ENCODE data around the gene PRKCQ.

PRKCQ gene

DNA sequence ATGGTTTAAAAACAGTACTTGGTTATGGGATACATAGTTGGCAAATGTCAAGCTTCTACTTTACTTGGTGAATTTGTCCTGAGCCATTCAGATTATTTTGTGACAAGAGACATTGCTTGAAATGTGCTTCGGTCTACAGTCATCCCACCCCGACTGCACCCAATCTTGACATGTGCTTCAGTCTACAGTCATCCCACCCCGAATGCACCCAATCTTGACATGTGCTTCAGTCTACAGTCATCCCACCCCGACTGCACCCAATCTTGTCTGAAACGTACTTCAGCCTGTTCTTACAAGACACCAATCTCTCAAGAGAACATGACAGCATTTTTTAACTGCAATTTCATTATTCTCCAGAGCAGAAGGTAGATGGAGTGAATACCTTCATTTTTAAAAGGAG is 47.8 kb downstream of the PRKCQ start:
- no peaks in the 10 kb centered on the region for H3K4me1 ChIP-seq (ENCODE audit: control insufficient read depth in 2 of 2, insufficient read depth in 2 of 2, low read length in 2 of 2)
- H3K27me3 ChIP-seq (ENCODE audit: control insufficient read depth in 2 of 2, insufficient read depth in 2 of 2, low read length in 2 of 2) = no peaks in the 10 kb centered on the region
- H3K4me3 ChIP-seq (ENCODE audit: low read length in 2 of 2) = no peak overlapping the region
- no peaks in the 10 kb centered on the region for H3K9me3 ChIP-seq (ENCODE audit: control insufficient read depth in 2 of 2, low read length in 2 of 2)
- H3K36me3 ChIP-seq (ENCODE audit: control insufficient read depth in 2 of 2, insufficient read depth in 2 of 2, low read length in 2 of 2) = no peaks in the 10 kb centered on the region
- H3K27ac ChIP-seq (ENCODE audit: low read depth in 2 of 2, low read length in 2 of 2) = no peak overlapping the region
- H3K9ac ChIP-seq (ENCODE audit: low read depth in 1 of 2, low read length in 2 of 2) = no peak overlapping the region

DNA sequence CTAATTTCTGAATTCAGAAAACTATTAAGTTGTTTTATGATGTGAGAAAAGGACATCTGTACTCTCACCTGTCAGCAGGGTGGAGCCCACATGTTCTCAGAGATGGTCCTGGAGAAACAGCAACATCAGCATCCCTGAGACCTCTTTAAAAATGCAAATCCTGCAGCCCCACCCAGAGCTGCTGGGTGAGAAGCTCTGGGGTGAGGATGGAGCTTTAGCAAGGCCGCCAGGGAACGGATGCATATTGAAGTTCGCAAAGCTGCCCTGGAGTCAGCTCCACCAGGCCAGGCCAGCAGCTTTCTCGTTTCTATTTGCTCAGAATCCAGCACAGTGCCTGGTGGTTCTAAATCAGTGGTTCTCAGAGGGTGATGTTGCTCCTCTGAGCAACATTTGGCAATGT is 49.1 kb downstream of the PRKCQ start:
- H3K4me3 ChIP-seq (ENCODE audit: low read length in 2 of 2) = no peak overlapping the region

DNA sequence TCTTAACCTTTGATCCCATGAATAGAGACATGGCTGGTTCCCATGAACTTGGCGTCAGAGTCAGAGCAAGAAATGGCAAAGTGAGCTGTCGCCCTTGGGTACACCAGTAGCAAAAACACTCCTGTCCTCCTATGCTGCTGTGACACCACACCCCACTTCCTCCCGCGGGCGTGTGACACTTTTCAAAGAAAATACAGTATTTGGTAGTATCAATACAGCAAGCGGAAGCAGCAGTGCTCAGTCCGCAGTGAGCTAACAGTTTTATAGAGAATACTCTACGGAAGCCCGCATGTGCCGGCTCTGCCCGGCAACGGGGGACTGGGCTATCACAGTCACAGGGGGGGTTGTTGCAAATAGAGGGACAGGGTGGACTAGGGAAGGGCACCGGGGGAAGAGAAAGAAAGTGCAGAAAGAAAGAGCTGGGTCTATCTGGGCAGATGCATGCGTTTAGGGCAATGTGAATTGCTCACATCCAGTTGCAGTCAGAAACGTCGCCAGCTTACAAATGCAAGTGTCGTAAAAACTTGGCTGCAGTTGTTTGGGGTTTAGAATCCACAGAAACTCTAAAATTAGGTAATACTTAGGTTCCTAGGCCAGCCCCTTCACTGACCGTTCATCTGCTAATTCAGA is 49.8 kb downstream of the PRKCQ start:
- Histone ChIP-seq H3K27me3 (ENCODE audit: control insufficient read depth in 2 of 2, insufficient read depth in 2 of 2, low read length in 2 of 2) (no peaks in the 10 kb centered on the region), H3K4me3 (ENCODE audit: low read length in 2 of 2) (no peak overlapping the region), H3K27ac (ENCODE audit: low read depth in 2 of 2, low read length in 2 of 2) (peak overlapping the region in 1 of 2 donors; percentile 38), H3K36me3 (ENCODE audit: control insufficient read depth in 2 of 2, insufficient read depth in 2 of 2, low read length in 2 of 2) (no peaks in the 10 kb centered on the region), H3K9me3 (ENCODE audit: control insufficient read depth in 2 of 2, low read length in 2 of 2) (no peaks in the 10 kb centered on the region), H3K4me1 (ENCODE audit: control insufficient read depth in 2 of 2, insufficient read depth in 2 of 2, low read length in 2 of 2) (no peaks in the 10 kb centered on the region), H3K9ac (ENCODE audit: low read depth in 1 of 2, low read length in 2 of 2) (no peak overlapping the region)

More for the DNA sequence above, 49.1 kb downstream of the PRKCQ start:
- Histone ChIP-seq H3K9me3 (ENCODE audit: control insufficient read depth in 2 of 2, low read length in 2 of 2) (no peaks in the 10 kb centered on the region), H3K27me3 (ENCODE audit: control insufficient read depth in 2 of 2, insufficient read depth in 2 of 2, low read length in 2 of 2) (no peaks in the 10 kb centered on the region), H3K4me1 (ENCODE audit: control insufficient read depth in 2 of 2, insufficient read depth in 2 of 2, low read length in 2 of 2) (no peaks in the 10 kb centered on the region), H3K36me3 (ENCODE audit: control insufficient read depth in 2 of 2, insufficient read depth in 2 of 2, low read length in 2 of 2) (no peaks in the 10 kb centered on the region), H3K9ac (ENCODE audit: low read depth in 1 of 2, low read length in 2 of 2) (no peak overlapping the region), H3K27ac (ENCODE audit: low read depth in 2 of 2, low read length in 2 of 2) (peak overlapping the region in 1 of 2 donors; percentile 9)

DNA sequence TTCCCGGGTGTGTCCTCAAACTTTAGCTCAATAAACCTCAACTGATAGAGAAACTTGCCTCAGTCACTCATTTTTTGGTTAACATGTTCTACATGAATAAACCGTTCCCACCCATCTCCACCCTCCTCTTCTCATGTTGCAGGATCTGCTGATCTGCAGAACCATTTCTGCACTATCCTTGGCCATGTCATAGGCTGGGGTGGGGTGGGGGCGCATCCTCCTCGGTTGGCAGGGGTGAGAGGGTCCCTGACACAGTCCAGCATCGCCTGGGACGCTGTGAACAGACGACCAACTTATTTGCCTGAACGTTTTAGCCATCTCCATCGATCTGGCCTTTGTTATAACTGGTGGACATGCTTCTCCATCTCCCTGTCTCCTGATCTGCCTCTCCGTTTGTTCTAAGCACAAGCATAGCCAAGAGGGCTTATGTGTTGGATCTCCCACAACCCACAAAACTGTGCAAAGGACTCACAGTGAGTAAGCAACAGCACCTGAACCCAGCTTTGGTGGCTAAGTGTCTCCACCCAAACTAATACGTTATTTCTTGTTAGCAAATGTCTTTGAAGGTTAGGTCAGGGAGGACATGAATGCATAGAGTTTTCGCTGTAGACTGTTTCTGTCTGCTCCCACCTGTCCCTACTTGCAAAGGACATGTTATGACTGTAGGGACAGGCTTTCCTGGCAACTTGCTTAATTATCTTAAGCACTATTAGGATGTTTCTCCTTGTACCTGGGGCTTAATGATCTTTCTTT is 51.7 kb downstream of the PRKCQ start:
- Histone ChIP-seq H3K27ac (ENCODE audit: low read depth in 2 of 2, low read length in 2 of 2) (no peak overlapping the region), H3K27me3 (ENCODE audit: control insufficient read depth in 2 of 2, insufficient read depth in 2 of 2, low read length in 2 of 2) (no peaks in the 10 kb centered on the region)

DNA sequence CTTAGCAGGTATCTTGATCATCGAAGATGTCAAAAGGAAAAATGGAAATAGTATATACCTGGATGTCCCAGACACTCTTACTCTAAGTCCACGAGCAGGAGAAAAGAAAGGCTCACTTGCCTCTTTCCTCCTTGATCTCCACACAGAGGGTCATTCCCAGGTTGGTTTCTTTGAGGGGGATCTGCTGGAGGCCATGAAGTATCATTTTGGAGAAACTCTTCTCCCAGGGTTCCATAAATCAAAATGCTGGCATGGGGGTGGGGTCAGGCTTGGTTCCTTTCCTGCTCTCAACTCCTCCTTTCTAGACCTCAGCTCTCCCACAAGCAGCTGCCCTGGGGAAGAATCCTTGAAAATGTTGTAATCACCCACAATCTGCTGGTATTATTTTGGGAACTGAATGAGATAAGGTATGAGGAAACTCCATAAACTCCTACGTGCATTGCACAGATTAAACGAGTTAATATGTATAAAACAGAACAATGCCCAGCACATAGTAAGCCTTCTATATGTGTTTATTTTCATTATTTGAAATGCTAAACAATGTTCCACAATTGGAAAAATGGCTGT is 54.4 kb downstream of the PRKCQ start:
- no peak overlapping the region for H3K9ac ChIP-seq (ENCODE audit: low read depth in 1 of 2, low read length in 2 of 2)
- no peak overlapping the region for H3K27ac ChIP-seq (ENCODE audit: low read depth in 2 of 2, low read length in 2 of 2)
- no peak overlapping the region for H3K4me3 ChIP-seq (ENCODE audit: low read length in 2 of 2)
- H3K4me1 ChIP-seq (ENCODE audit: control insufficient read depth in 2 of 2, insufficient read depth in 2 of 2, low read length in 2 of 2) = no peaks in the 10 kb centered on the region
- no peaks in the 10 kb centered on the region for H3K9me3 ChIP-seq (ENCODE audit: control insufficient read depth in 2 of 2, low read length in 2 of 2)
- no peaks in the 10 kb centered on the region for H3K27me3 ChIP-seq (ENCODE audit: control insufficient read depth in 2 of 2, insufficient read depth in 2 of 2, low read length in 2 of 2)
- no peaks in the 10 kb centered on the region for H3K36me3 ChIP-seq (ENCODE audit: control insufficient read depth in 2 of 2, insufficient read depth in 2 of 2, low read length in 2 of 2)

More for the DNA sequence above, 51.7 kb downstream of the PRKCQ start:
- Histone ChIP-seq H3K4me3 (ENCODE audit: low read length in 2 of 2) (no peak overlapping the region), H3K9ac (ENCODE audit: low read depth in 1 of 2, low read length in 2 of 2) (no peak overlapping the region), H3K36me3 (ENCODE audit: control insufficient read depth in 2 of 2, insufficient read depth in 2 of 2, low read length in 2 of 2) (no peaks in the 10 kb centered on the region), H3K4me1 (ENCODE audit: control insufficient read depth in 2 of 2, insufficient read depth in 2 of 2, low read length in 2 of 2) (no peaks in the 10 kb centered on the region), H3K9me3 (ENCODE audit: control insufficient read depth in 2 of 2, low read length in 2 of 2) (no peaks in the 10 kb centered on the region)

DNA sequence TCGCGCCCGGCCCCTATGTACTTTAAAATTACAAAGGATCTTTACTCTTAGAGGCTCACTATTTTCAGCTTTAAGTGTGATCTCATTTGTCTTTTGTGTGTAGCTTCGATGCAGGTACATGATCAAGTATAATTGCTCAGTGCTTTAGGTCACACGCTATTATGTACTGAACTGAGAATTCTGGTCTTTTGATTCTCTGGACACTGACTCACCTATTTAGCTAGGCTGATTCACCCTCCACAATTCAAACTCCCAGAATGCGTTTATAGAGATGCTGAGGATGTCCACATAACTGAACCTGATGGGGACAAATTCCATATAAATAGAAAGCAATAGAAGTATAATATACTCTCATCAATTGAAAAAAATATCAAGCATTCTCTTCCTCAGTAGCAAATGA is 57.8 kb downstream of the PRKCQ start:
- H3K27me3 ChIP-seq (ENCODE audit: control insufficient read depth in 2 of 2, insufficient read depth in 2 of 2, low read length in 2 of 2) = no peaks in the 10 kb centered on the region
- no peak overlapping the region for H3K9ac ChIP-seq (ENCODE audit: low read depth in 1 of 2, low read length in 2 of 2)
- no peak overlapping the region for H3K4me3 ChIP-seq (ENCODE audit: low read length in 2 of 2)
- H3K27ac ChIP-seq (ENCODE audit: low read depth in 2 of 2, low read length in 2 of 2) = no peak overlapping the region
- H3K4me1 ChIP-seq (ENCODE audit: control insufficient read depth in 2 of 2, insufficient read depth in 2 of 2, low read length in 2 of 2) = no peaks in the 10 kb centered on the region
- H3K36me3 ChIP-seq (ENCODE audit: control insufficient read depth in 2 of 2, insufficient read depth in 2 of 2, low read length in 2 of 2) = no peaks in the 10 kb centered on the region
- no peaks in the 10 kb centered on the region for H3K9me3 ChIP-seq (ENCODE audit: control insufficient read depth in 2 of 2, low read length in 2 of 2)

DNA sequence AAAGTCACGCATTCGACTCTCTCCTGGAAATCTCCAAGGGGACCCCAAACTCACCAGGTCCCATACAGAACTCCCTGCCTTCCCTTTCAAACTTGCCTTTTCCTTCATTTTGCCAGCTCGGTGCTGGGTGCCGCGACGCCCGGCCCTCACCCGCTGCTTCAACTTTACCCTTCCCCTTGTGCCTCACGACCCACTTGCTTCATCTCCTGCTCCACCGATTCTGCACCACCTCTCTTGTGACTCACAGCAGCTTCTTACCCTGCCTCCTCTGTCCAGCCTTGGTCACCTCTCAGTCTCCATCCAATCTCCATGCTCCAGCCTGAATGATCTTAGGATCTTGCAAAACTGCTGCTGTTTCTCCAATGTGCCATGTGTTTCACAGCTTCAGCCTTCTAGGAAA is 59.9 kb downstream of the PRKCQ start:
- Histone ChIP-seq H3K4me1 (ENCODE audit: control insufficient read depth in 2 of 2, insufficient read depth in 2 of 2, low read length in 2 of 2) (no peaks in the 10 kb centered on the region), H3K4me3 (ENCODE audit: low read length in 2 of 2) (no peak overlapping the region), H3K9me3 (ENCODE audit: control insufficient read depth in 2 of 2, low read length in 2 of 2) (no peaks in the 10 kb centered on the region), H3K27me3 (ENCODE audit: control insufficient read depth in 2 of 2, insufficient read depth in 2 of 2, low read length in 2 of 2) (no peaks in the 10 kb centered on the region), H3K36me3 (ENCODE audit: control insufficient read depth in 2 of 2, insufficient read depth in 2 of 2, low read length in 2 of 2) (no peaks in the 10 kb centered on the region), H3K27ac (ENCODE audit: low read depth in 2 of 2, low read length in 2 of 2) (no peak overlapping the region), H3K9ac (ENCODE audit: low read depth in 1 of 2, low read length in 2 of 2) (no peak overlapping the region)

DNA sequence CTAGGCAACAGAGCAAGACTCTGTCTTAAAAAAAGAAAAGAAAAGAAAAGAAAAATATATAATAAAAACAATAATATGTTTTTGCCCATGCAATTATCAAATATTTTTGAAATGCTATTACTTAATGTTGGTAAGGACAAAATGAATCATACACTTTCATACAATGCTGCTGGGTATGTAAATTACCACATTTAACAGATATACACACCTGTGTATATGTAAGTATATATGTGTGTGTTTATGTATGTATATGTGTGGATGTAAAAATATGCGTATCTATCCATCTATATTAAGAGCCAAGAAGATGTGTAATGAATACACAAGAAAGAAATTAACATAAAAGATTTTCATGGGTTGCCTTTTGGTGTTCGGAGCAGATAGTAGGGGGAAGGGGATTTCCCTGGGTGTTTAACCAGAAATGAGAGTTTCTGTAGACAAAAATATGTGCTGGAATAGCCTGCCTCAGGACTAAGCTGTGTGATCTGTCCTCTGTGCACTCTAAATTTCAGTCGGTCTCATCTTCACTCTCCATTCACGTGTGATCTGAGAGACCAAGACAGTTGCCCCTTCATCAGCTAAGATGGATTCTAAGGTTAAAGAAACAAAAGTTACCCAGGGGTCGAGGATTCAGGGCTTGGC is 61.2 kb downstream of the PRKCQ start:
- H3K9me3 ChIP-seq (ENCODE audit: control insufficient read depth in 2 of 2, low read length in 2 of 2) = no peaks in the 10 kb centered on the region
- H3K4me1 ChIP-seq (ENCODE audit: control insufficient read depth in 2 of 2, insufficient read depth in 2 of 2, low read length in 2 of 2) = no peaks in the 10 kb centered on the region
- H3K4me3 ChIP-seq (ENCODE audit: low read length in 2 of 2) = no peak overlapping the region
- H3K27ac ChIP-seq (ENCODE audit: low read depth in 2 of 2, low read length in 2 of 2) = no peak overlapping the region
- no peaks in the 10 kb centered on the region for H3K36me3 ChIP-seq (ENCODE audit: control insufficient read depth in 2 of 2, insufficient read depth in 2 of 2, low read length in 2 of 2)
- no peaks in the 10 kb centered on the region for H3K27me3 ChIP-seq (ENCODE audit: control insufficient read depth in 2 of 2, insufficient read depth in 2 of 2, low read length in 2 of 2)
- no peak overlapping the region for H3K9ac ChIP-seq (ENCODE audit: low read depth in 1 of 2, low read length in 2 of 2)

DNA sequence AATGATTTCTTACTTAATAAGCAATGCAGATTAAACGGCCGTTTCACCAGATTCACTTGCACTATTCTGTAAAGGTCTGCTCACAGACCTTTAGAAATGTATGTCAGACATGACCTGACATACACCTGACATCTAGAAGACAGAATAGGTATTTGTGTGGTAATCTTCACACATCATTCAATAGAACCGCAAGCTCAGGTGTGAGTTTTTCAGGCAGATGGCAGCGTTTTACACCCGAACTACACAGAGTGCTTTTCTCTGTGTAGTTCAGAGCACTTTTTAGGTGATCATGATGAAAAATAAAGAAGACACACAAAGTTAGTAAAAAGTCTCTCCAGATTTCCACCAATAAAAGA is 63.2 kb downstream of the PRKCQ start:
- Histone ChIP-seq H3K4me1 (ENCODE audit: control insufficient read depth in 2 of 2, insufficient read depth in 2 of 2, low read length in 2 of 2) (no peaks in the 10 kb centered on the region), H3K27me3 (ENCODE audit: control insufficient read depth in 2 of 2, insufficient read depth in 2 of 2, low read length in 2 of 2) (no peaks in the 10 kb centered on the region), H3K9me3 (ENCODE audit: control insufficient read depth in 2 of 2, low read length in 2 of 2) (no peaks in the 10 kb centered on the region), H3K4me3 (ENCODE audit: low read length in 2 of 2) (no peak overlapping the region), H3K36me3 (ENCODE audit: control insufficient read depth in 2 of 2, insufficient read depth in 2 of 2, low read length in 2 of 2) (no peaks in the 10 kb centered on the region), H3K27ac (ENCODE audit: low read depth in 2 of 2, low read length in 2 of 2) (no peak overlapping the region), H3K9ac (ENCODE audit: low read depth in 1 of 2, low read length in 2 of 2) (no peak overlapping the region)

DNA sequence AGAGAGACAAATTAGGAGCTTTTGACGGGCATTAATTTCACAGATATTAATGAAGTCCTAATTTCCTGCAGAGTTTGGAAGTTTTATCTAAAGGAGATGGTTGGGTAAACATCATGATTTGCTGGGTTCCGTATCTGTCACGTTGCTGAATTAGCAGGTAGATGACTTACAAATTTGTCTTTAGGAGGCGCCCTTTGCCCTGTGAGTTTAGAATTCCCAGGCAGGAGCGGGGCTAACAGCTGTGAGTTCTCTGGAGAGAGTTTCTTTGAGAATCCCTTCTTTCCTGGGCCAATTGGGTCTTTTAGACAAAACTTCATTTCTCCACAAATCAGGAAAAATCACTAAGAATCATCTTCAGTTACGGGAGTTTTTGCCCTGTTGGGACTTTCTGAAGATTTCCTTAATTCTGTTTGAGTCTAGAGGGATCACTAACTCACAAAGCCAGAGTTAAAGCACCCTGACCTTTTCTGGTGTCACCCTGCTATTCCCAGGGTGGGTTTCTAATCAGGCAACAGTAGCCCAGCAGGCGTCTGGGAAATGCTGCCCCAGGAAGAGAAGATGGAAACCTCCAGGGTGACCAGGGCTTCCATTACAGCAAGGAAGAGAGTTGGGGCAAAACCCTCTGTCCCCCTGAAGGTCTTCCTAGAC is 63.7 kb downstream of the PRKCQ start:
- Histone ChIP-seq H3K27me3 (ENCODE audit: control insufficient read depth in 2 of 2, insufficient read depth in 2 of 2, low read length in 2 of 2) (no peaks in the 10 kb centered on the region), H3K36me3 (ENCODE audit: control insufficient read depth in 2 of 2, insufficient read depth in 2 of 2, low read length in 2 of 2) (no peaks in the 10 kb centered on the region), H3K9ac (ENCODE audit: low read depth in 1 of 2, low read length in 2 of 2) (no peak overlapping the region), H3K4me3 (ENCODE audit: low read length in 2 of 2) (no peak overlapping the region), H3K4me1 (ENCODE audit: control insufficient read depth in 2 of 2, insufficient read depth in 2 of 2, low read length in 2 of 2) (no peaks in the 10 kb centered on the region), H3K27ac (ENCODE audit: low read depth in 2 of 2, low read length in 2 of 2) (no peak overlapping the region), H3K9me3 (ENCODE audit: control insufficient read depth in 2 of 2, low read length in 2 of 2) (no peaks in the 10 kb centered on the region)

Measured in mucosa of rectum (tissue), 2 donors.